Activated T-helper 1 cell treated with Interleukin-2 at 50 U/mL for 16 hours (primary cell): ENCODE data around the gene HMX2.

Experiments used
- DNase-seq: peaks from one replicate; pipeline ENCODE4 v3.0.0-alpha.2; 2020; ENCODE audit warnings: low read depth

HMX2 gene

DNA sequence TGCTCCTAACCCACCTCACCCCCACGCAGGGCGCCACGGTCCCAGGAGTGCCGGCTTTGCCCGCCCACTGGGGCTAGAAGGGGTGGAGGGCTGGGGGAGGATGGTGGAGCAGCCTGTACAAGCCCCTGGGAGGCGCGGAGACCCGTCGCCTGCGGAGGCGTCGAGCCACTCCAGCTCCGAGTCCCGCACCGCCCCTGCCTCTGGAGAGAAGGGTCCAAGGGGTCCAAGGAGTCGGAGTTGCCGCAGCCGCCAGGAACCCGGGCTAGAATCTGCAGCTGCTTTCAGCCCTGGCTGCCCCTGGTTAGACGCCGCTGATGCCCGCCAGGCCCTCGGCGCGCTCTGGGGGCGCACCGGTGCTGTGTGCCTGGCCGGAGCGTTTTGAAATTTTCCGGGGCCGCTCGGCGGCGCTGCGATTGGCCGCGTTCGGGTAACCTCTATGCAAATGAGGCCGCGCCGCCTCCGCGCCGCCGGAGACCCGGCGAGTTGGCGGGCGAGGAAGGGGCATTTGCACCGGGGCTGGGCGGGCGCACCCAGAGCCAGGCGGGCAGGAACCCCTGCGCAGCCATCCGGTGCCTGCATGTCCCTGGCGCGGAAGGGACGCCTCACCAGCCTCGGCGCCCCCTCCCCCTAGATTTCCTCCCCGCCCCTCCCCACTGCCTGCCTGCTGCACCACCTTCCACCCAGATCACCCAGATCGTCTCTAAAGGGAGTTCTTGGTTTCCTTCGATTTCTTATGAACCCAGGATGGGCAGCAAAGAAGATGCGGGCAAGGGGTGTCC lies at the start of gene HMX2:
Gene HMX2 (plus strand): TSS at position 502 of the 779 bp plus-strand sequence. CDS start 243 bp downstream, at position 745.
- no peak for DNase-seq

DNA sequence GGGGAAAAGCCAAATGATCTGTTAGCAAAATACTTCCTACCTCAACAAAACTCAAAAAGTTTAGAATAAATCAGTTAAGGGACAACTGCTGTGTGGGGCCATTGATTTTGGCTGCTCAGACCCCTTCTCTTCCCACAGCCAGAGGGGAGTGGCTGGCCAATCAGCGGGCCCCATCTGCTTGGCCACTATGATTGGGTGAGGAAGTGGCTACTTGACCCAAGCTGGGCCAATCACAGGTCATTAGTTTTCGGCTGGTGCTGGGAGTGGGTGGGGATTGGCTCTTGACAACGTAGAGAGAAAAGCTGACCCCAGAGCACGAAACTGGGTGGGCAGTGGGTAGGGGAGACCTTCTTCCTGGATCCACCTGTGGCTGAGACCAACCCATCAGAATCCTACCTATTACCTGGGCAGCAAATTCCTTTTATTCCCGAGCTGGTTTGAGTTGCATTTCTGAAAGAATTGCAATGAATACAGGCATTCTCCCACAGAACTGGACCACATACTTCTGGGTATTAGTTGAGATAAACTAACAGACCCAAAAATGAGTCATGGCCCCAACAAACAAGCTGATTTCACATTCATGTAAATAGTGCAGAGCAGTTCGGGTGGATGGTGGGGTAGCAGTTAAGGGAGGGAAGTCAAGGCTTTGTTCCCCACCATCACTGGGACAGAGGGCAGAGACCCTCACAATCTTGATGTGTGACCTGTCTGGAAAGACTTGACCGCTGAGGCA lies 47.7 kb upstream of the HMX2 start:
- DNase-seq = no peak

DNA sequence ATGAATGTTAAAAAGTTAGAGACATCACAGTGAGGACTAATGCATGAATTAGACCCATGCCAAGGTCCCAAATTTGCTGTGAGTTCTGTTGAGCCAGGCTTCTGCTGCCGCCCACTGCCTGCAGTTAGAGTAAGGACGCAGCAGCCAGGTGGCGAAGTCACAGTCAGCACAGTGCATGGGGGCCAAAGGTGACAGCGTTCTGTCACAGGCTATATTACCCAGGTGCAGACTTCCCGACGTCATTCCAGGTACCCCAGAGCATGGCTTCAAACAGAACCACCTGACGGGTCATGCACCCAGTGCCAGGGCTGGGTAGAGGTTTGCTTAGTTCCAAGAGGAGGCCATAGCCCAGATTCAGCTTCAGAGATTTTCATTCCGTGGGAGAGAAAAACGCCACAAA lies 46.1 kb upstream of the HMX2 start:
- DNase-seq = no peak

DNA sequence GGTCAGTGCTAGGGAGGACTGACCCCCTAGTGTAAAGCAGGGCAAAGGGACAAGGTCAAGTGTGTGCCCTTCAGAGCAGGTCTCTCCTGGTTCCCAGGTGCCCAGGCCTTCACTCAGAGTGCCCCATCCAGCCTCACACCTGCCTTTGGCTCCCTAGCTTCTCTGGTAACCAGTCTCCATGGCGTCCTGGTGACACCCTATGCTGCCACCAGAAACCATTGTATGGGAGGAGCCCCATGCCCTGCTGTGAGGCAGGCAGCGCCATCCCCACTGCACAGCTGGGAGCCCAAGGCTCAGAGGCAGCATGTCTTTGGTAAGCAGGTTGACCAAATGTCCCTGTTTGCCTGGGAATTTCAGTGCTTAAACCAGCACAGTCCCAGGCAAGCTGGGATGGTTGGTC lies 45.3 kb upstream of the HMX2 start:
- DNase-seq = no peak

- DNase-seq = no peak
Observed at GRCh38 chr10:123103944-123104343, 44.0 kb upstream of the HMX2 start.

DNA sequence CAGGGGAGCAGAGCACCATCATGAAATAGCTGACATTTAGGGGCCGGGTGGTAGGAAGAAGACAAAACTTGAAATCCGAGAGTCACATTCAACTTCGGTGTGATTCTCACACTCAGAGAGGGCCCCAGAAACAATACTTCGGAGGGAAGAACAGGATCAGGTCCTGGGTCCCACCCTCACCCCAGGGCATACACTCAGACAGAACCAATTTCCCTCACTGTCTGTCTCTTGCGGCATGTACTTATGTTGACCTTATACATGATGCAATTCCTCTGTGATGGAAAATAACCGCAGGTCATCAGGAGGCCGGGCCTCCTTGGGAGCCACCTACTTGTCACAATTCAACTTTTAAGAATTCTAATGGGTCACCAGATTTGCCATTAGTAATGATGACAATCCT lies 38.5 kb upstream of the HMX2 start:
- DNase-seq = no peak

DNA sequence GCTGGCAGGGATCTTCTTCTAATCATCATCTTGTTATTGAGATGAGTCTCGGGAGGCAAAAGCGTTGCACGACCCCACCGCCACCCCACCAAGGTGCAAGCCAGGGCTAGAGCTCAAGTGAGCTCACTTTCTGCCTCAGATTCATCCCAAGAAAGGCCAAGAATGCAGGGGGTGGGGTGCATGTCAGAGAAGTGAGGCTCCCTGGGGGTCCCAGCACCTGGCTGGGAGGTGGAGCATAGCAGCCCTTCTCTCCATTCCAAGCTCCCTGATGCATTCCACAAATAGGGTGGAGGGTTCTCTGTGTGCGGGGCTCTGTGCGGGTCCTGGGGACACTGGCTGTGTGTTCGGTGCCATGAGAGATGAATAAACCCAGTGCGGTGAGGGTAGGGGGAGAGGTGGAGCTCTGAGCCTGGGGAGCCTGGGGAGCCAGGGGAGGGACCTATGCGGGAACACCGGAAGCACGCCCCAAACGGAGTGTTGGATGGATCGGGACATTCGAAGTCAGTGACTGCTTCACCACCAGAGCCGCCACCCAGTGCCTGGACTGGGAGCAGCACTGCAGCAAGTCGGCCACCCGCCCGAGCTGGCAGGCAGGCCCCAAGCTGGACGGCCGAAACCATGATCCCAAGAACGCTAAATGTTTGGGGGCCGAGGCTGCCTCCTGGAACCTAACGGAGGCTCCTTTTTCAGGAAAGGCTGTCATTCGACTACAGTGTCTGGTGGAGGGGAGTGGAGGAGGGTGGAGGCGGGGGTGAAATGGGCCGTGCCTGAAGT lies 30.1 kb upstream of the HMX2 start:
- no peak for DNase-seq

DNA sequence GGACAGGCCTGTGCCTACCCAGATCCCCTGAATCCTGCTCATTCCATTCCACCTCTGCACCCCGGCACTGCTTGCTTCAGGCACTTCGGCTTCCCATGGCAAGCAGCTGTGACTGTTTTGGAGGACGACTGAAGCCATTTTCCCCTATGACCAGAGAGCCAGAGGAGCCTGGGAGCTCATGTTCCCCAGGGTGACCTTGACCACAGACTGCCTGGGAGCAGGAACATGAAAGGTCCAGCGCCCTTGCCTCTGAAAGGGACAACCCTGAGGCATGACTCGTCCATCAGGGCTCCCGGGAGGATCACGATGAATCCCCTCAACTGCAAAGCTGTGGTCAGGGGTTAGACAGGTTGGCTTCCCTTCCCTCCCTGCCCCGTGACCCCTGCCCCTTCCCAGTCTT lies 28.9 kb upstream of the HMX2 start:
- no peak for DNase-seq

DNA sequence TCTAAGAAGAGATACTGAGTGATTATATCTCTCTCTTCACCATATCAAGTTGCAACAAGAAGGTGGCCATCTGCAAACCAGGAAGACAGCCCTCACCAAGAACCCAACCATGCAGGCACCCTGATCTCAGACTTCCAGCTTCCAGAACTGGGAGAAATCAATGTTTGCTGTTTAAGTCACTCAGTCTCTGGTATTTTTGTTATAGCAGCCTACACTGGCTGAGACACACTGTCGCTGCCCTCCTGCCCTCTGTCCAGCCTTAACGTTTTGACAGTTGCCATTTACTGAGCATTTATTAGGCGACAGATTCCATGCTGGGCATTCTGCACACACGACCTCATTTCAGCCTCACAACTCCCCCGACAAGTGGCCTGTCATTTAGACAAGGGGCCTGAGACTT lies 21.7 kb upstream of the HMX2 start:
- no peak for DNase-seq

DNA sequence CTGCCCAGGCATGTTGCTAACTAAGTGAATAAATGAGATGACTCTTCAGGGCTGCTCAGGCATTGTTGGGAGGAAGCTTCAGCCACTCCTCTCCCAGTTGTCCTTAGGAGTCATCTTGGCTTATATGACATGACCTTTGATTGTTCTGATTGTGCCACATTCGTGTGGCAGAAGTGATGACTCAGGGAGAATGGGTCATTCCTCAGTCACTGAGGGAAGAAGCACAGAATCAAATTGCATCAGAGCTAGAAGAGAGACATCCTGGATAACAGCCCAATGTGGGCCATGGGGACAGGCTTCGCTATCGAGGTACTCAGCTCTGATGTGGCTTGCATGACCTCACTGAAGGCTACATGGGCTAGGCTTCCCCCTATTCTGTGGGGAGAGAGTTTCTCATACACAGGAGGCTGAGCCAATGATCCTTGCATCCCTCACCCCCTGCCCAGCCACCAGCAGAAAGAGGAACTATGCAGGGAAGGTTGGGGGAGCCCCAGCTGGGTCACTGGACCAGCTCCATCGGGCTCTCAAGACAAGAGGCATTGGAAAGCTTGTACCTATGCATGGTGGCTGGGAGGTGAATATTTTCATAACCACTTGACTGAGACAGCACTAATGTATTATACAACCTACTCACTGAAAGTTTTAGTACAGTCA lies 18.2 kb upstream of the HMX2 start:
- no peak for DNase-seq

DNA sequence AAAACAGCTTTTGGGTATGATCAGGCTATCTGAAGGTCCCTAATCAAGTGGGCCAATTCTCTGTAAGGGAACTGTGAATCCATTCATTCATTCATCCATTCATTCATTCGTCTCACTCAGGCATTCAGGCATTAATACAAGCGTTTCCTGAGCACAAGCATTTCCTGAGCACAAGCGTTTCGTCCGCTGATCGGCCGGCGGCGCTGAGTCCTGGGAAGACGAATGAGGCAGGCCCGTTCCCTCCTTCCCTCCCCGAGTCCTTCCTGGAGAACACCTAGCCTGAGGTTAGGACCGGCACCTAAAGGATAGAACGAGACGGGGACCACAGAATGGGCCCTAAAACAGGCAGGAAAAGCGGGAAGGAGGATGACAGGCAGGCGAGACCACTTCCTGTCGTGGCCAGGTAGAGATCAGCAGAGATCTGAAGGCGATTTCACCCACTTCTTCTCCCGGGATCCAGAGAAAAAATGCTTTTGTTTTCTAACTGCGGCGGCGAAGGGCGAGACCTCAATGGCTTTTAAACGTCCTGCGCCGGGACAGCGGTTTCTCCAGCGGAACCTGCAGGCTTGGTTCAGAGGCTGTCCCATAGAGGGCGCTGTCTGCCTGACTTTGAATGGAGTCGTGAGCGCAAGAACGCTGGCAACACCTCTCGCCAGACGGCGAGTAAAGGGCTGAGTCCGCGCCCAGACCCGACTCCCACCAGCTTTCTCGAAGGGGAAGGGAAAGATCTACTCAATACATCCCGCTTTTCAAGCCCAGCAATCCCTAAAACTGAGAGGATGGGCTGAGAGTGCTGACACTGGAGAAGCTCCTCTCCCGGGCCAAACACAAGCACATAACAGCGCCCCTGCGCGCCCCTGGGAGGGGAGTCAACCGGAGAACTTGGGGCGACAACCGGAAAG lies 15.1 kb upstream of the HMX2 start:
- peak; percentile 71 for DNase-seq

DNA sequence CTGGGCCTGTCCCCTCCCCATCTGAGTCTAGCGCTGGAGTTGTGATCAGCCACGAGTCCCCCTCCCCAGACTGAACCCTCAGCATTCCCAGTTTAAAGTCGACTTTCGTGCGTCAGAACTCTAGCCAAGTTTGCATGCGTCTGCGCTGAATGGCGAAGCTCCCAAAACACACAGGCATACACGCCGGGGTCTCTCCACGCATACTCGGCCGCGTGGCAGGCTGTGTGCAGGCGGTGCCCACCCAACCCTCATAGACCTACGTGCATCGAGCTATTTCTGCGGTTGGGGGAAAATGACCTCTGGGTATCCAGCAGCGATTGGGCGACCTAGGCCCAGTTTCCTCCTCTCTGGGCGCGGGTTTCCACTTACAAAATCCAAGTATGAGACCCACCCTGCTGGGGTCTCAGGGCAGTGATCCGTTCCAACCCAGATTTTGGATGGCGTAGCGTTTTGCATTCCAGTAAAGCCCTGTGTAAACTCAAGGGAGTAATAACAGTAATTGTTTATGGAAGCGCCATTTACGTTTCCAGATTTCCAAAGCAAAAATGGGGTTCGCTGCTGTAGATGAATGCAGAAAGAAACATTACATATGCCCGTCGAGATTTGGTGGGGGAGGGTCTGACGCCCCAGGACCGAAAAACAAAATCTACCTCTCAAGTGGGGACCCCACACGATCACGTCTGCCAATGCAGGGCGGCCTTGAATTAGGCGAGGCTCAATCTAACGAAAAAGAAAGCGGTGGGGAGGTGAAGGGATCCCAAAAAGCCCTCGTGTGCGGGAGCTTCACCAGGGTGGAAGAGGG lies 14.2 kb upstream of the HMX2 start:
- no peak for DNase-seq

DNA sequence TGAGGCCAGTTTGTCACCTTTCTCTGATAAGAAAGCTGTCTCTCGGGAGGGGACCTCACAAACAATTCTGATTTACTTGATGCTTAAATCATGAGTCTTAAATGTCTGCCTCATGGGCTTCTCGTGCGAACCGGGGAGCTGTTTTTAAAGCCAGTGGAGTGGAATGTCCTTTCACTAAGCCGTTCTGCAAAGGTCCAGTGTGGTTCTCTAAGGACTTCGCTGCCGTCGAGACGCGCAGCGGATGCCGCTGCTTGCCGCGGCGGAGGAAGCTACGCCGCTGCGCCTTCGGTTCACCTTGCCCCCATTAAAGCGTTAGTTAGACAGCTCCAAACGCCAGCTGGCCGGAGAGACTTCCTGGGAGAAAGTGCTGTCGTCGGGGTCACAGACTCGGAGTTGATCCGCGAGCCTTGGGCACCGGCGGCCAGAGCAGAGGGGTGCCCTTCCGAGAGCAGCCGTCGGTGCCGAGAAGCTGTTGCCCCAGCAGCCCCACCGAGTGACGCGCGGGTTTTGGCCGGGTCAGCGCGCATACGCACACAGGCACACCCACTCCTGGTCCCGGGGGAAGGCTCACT lies 13.5 kb upstream of the HMX2 start:
- no peak for DNase-seq

DNA sequence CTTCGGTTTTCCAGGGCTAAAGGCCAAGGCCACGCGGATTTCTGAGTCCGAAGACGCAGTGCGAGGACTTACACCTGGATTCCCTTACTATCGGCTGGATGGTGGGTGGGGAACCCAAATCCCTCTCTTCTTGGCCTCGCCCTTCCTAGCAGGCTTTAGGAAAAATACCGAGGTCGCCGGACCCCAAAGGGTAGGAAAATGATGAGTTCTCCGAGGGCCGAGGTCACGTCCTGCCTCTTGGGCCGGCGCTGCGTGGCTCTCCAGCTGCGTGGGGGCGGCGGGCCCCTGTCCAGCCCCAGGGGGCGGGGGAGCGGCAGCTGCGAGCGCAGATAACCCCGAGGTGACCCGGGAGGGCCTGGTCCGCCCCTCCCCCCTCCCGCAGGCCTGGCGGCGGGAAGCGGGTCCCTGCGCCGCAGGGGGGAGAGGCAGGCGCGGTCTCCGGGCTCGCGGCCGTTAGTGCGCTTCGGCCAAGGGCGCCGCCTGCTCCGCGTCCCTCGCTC lies 13.0 kb upstream of the HMX2 start:
- no peak for DNase-seq

DNA sequence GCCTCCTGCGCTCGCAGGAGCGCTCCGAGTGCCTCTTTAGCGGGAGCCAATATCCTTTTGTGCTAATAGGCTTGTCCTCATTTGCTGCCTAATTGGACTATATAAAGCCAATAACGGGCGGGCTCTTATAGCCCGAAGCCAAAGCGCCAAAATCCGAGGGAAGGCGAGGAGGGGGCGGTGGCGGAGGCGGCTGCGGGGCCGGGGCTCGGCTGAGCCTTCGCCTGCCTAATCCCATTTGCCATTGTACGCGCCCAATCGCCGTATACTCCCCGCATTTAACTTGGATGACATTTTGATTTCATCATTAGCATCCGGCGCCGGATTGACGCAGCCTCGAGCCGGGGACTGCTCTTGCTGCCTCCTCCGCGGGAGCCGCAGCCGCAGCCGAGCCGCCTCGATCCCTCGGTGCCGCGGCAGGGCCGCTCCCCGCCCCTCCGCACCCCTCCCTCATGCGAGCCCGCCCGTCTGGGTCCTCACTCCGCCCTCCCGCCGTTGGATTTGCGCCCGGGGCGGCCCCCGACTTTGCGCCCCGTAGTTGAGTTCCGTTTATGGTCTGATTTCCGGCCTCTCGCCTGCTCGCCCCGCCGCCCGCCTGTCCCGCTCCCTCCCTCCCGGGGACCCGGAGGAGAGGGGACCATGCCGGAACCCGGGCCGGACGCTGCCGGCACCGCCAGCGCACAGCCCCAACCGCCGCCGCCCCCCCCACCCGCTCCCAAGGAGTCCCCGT lies 12.4 kb upstream of the HMX2 start, which contains the start of gene HMX3:
Gene HMX3 (plus strand): TSS at position 556 of the 727 bp plus-strand sequence. CDS start 81 bp downstream, at position 637.
- no peak for DNase-seq

DNA sequence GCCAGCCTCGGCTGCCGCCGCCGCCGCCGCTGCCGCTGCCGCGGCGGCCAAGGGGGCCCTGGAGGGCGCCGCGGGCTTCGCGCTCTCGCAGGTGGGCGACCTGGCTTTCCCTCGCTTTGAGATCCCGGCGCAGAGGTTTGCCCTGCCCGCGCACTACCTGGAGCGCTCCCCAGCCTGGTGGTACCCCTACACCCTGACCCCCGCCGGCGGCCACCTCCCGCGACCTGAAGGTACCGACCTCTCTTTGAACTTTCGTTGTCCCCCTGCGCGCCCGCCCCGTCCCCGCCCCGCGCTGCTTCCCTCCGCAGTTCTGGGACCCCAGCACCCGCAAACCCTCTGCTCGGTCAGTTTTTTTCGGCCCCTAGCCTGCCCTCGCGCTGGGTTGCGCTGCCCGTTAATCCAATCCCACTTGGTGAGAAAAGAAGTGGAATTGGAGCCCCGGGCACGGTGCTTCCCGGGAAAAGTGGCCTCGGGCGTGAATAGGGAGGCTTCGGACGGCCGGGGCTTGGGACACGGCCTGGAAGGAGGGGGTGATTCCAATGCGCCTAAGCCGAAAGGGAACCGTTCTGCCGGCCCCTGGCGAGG lies 11.6 kb upstream of the HMX2 start:
- no peak for DNase-seq

- DNase-seq = no peak
Observed at GRCh38 chr10:123136806-123137642, 10.9 kb upstream of the HMX2 start.

DNA sequence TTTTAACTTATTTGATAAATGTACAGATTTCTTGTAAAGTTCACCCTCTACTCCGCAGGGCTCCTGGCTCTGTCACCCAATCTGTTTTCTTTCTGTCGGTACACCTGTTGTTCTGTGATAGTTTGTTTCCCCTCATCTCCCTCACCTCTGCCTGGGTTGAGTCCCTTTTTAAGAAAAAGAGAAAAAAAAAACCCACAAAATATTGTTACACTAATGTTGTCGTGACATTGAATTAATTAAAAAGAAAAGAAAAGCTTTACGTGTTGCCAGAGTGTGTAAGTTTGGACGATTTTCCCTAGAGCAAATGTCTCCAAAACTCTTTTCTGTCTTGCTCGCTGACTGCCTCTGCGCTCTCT lies 8.8 kb upstream of the HMX2 start:
- DNase-seq = no peak
